Measurements from ENCODE around the gene ADAMTS13. TPM values are rescaled to one million over a fixed set of nuclear protein-coding genes. Genes with fewer than 3 reads are reported as not detected.
A peak's percentile ranks its signal among the peaks of the same experiment; 100 is the strongest.

ADAMTS13 gene
- total and polyA plus RNA-seq, 9 of the 15 experiments (the other 6 are each of a cell fraction or from before 2014, with no cell fraction given): 0.03 to 0.20 (median 0.04) TPM; not detected in 4

DNA sequence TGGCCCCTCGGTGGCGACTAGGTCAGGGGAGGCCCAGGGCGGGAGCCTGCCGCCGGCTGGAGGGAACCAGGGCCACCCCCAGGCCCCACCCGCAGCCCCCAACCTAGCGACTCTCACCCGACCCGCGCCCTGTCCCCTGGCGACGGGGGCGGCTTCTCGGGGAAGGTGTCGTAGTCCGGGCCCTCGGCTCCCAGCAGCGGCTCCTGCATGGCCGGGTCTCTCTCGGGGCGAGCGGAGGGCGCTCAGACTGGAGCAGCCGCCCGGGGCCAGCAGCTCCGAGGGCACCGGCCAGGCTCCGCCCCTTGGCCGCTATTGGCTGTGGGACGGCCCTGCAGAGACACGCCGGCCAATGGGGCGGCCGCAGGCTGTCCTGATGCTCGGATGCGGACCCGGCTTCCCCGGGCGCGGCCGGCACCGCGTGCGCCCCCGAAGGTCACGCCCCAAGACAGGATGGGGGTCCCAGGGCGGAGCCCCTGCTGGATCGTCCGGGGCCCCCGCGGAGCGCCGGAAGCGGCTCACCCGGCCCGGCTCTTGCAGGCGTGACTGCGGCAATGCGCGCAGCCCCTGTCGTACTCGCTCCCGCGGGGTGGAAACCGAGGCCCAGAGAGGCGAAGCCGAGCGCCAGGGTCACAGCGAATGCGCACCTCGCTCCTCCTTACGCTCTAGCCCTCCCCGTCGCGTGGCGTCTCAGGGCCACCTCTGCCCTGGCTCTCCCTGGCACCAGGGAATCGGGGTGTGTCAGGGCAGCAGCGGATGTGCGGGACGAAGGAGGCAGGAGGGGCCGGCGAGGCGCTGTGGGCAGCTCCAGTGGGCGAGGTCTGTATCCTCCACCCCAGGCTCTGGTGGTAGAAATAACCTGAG lies 56.9 kb downstream of the ADAMTS13 start, which contains the start of gene SLC2A6:
Gene SLC2A6 (minus strand): TSS at position 249 of the 861 bp plus-strand sequence. CDS start 40 bp downstream, at position 209.
- Histone ChIP-seq H3K9me3 (replicated peaks; ENCODE audit: control insufficient read depth, insufficient read depth, low read depth, low read length) (no peaks in the 10 kb centered on the region), H3K36me3 (ENCODE audit: control insufficient read depth, insufficient read depth, low read length) (no peaks in the 10 kb centered on the region), H3K9me1 (ENCODE audit: control insufficient read depth, insufficient read depth, low read length) (no peaks in the 10 kb centered on the region), H3K4me2 (ENCODE audit: insufficient read depth, low read length) (peak within 1 kb of the TSS; percentile 64), H3K79me2 (ENCODE audit: control insufficient read depth, insufficient read depth, low read length) (no peaks in the 10 kb centered on the region), H2AFZ (ENCODE audit: low read depth, low read length) (peak within 1 kb of the TSS; percentile 79), H3K27me3 (ENCODE audit: control insufficient read depth in 2 of 2, insufficient read depth in 2 of 2, low read length in 2 of 2) (peaks cover 18 to 58% of the 10 kb centered on the region in 2 experiments), H3K9ac (ENCODE audit: insufficient read depth in 1 of 2, low read depth in 2 of 2, low read length in 2 of 2) (peak within 1 kb of the TSS in 1 of 2 experiments; percentile 37; a peak in 1 of 4 replicates), H3K27ac (ENCODE audit: extremely low read depth, low read depth, low read length) (no peak within 1 kb of the TSS), H4K20me1 (replicated peaks; ENCODE audit: control insufficient read depth, insufficient read depth, low read length) (peaks cover 19% of the 10 kb centered on the region), H3K4me1 (replicated peaks in 1 of 2; ENCODE audit: control insufficient read depth in 2 of 2, insufficient read depth in 2 of 2, low read length in 2 of 2) (peaks cover 0 to 35% of the 10 kb centered on the region in 2 experiments; a peak in 3 of 5 replicates), H3K4me3 (peak within 1 kb of the TSS; percentile 23)
- DNase-seq (ENCODE audit: extremely low read depth in 1 of 4, low spot score in 3 of 4) (peak; percentile 79 to 97 (median 96)), FAIRE-seq (no peak), ATAC-seq (peak; percentile 100)
- in situ Hi-C loops (cut with MboI) (no loop called here), intact Hi-C loops (cut with micrococcal nuclease) (no loop called here)
- no TSS peak for BruUV-seq (replicated peaks)
- WGBS (ENCODE audit: insufficient coverage, low coverage, missing lambda C conversion rate): 1% methylated on average over 64 of the region's 84 CpGs
- ChIA-PET CTCF (ENCODE audit: low intra/inter-chr PET ratio) (no interaction called here), POLR2A (interaction anchor here (0.5 to 1.2 kb wide), 5 partner anchors 11 to 149 kb away, joined by 3 to 5 read pairs (median 3); partner anchors contain the start of genes MED22 and RPL7A)
- TF ChIP-seq PYGO2 (tag; IDR thresholded peaks at IDR 0.05): no peak
- TF ChIP-seq, protein P1, sequence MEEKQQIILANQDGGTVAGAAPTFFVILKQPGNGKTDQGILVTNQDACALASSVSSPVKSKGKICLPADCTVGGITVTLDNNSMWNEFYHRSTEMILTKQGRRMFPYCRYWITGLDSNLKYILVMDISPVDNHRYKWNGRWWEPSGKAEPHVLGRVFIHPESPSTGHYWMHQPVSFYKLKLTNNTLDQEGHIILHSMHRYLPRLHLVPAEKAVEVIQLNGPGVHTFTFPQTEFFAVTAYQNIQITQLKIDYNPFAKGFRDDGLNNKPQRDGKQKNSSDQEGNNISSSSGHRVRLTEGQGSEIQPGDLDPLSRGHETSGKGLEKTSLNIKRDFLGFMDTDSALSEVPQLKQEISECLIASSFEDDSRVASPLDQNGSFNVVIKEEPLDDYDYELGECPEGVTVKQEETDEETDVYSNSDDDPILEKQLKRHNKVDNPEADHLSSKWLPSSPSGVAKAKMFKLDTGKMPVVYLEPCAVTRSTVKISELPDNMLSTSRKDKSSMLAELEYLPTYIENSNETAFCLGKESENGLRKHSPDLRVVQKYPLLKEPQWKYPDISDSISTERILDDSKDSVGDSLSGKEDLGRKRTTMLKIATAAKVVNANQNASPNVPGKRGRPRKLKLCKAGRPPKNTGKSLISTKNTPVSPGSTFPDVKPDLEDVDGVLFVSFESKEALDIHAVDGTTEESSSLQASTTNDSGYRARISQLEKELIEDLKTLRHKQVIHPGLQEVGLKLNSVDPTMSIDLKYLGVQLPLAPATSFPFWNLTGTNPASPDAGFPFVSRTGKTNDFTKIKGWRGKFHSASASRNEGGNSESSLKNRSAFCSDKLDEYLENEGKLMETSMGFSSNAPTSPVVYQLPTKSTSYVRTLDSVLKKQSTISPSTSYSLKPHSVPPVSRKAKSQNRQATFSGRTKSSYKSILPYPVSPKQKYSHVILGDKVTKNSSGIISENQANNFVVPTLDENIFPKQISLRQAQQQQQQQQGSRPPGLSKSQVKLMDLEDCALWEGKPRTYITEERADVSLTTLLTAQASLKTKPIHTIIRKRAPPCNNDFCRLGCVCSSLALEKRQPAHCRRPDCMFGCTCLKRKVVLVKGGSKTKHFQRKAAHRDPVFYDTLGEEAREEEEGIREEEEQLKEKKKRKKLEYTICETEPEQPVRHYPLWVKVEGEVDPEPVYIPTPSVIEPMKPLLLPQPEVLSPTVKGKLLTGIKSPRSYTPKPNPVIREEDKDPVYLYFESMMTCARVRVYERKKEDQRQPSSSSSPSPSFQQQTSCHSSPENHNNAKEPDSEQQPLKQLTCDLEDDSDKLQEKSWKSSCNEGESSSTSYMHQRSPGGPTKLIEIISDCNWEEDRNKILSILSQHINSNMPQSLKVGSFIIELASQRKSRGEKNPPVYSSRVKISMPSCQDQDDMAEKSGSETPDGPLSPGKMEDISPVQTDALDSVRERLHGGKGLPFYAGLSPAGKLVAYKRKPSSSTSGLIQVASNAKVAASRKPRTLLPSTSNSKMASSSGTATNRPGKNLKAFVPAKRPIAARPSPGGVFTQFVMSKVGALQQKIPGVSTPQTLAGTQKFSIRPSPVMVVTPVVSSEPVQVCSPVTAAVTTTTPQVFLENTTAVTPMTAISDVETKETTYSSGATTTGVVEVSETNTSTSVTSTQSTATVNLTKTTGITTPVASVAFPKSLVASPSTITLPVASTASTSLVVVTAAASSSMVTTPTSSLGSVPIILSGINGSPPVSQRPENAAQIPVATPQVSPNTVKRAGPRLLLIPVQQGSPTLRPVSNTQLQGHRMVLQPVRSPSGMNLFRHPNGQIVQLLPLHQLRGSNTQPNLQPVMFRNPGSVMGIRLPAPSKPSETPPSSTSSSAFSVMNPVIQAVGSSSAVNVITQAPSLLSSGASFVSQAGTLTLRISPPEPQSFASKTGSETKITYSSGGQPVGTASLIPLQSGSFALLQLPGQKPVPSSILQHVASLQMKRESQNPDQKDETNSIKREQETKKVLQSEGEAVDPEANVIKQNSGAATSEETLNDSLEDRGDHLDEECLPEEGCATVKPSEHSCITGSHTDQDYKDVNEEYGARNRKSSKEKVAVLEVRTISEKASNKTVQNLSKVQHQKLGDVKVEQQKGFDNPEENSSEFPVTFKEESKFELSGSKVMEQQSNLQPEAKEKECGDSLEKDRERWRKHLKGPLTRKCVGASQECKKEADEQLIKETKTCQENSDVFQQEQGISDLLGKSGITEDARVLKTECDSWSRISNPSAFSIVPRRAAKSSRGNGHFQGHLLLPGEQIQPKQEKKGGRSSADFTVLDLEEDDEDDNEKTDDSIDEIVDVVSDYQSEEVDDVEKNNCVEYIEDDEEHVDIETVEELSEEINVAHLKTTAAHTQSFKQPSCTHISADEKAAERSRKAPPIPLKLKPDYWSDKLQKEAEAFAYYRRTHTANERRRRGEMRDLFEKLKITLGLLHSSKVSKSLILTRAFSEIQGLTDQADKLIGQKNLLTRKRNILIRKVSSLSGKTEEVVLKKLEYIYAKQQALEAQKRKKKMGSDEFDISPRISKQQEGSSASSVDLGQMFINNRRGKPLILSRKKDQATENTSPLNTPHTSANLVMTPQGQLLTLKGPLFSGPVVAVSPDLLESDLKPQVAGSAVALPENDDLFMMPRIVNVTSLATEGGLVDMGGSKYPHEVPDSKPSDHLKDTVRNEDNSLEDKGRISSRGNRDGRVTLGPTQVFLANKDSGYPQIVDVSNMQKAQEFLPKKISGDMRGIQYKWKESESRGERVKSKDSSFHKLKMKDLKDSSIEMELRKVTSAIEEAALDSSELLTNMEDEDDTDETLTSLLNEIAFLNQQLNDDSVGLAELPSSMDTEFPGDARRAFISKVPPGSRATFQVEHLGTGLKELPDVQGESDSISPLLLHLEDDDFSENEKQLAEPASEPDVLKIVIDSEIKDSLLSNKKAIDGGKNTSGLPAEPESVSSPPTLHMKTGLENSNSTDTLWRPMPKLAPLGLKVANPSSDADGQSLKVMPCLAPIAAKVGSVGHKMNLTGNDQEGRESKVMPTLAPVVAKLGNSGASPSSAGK (IDR thresholded peaks at IDR 0.05): peak; percentile 28; the same call in 1 of the 2 replicates
- TF ChIP-seq, protein P2, sequence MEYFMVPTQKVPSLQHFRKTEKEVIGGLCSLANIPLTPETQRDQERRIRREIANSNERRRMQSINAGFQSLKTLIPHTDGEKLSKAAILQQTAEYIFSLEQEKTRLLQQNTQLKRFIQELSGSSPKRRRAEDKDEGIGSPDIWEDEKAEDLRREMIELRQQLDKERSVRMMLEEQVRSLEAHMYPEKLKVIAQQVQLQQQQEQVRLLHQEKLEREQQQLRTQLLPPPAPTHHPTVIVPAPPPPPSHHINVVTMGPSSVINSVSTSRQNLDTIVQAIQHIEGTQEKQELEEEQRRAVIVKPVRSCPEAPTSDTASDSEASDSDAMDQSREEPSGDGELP (CRISPR knock-in tag; IDR thresholded peaks at IDR 0.05; ENCODE audit: borderline replicate concordance): 0 out of 2 replicates have a peak, but pooled peaks have one; percentile 14
- TF ChIP-seq NRF1 (conservative IDR thresholded peaks at IDR 0.05 in 1 of 2, IDR thresholded peaks at IDR 0.05 in 1 of 2): peak; percentile 19 to 42; a peak in 3 of 4 replicates
- TF ChIP-seq RBM25 (IDR thresholded peaks at IDR 0.05; ENCODE audit: low read depth, low read length, severe bottlenecking): peak; percentile 99
- no peak for TF ChIP-seq ATF1 (CRISPR knock-in tag; IDR thresholded peaks at IDR 0.05)
- TF ChIP-seq ATF1 (tag; IDR thresholded peaks at IDR 0.05): 0 out of 2 replicates have a peak, but pooled peaks have one; percentile 34
